GM23248 (cell line): ENCODE measurements around the gene ALOXE3.

Experiments used
- EZH2 ChIP-seq: fragments of 200-600 bp; sonication (generic); IDR thresholded peaks from 2 replicates; pipeline ENCODE4 v1.6.1; 2018; ENCODE audit warnings: antibody characterized with exemption, mild to moderate bottlenecking; ENCODE audit not compliant: insufficient read depth, poor library complexity, severe bottlenecking
- EZH2phosphoT487 ChIP-seq: fragments of 200-600 bp; sonication (generic); IDR thresholded peaks from 2 replicates; pipeline ENCODE4 v1.6.1; 2018; ENCODE audit warnings: antibody characterized with exemption, moderate library complexity, mild to moderate bottlenecking, low read depth; ENCODE audit not compliant: insufficient read depth

DNA sequence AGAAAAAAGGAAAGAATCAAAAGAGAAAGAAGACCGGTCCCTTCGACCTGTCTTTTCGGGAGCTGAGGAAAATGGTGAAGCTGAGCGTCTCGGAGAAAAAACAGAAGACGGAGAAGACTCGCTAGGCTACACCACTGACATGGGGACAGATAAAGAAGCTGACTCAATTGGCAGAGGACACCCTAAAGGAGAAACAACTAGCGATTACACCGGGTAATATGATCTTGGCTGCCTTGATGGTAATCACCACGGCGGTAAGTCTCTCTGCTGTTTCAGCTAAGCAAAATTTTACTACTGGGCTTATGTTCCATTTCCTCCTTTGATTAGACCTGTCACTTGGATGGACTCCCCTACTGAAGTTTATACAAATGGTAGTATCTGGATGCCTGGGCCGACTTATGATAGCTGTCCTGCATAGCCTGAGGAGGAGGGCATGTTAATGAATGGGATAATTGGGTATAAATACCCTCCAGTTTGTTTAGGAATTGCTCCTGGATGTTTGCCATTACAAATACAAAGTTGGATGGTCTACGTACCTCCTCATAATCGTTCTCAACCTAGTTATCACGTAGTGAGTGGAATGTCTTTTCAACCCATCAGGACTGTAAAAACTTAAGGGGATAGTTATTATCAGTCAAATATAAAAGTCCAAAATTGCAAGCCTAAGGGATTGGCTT is 55.4 kb downstream of the ALOXE3 start:
- peak; percentile 73 for TF ChIP-seq EZH2
- 0 out of 2 replicates have a peak, but pooled peaks have one; percentile 67 for TF ChIP-seq EZH2phosphoT487
